Measurements from ENCODE around the gene STX8.

The STX8 gene

GRCh38 chr17:9206410-9206703 lies 369.3 kb downstream of the STX8 start:
- FAIRE-seq, result no peak
- no peak for TF ChIP-seq CTCF (IDR thresholded peaks at IDR 0.05; ENCODE audit: insufficient read depth, missing control alignments)
- no peak for DNase-seq (ENCODE audit: insufficient read length, low spot score)

- no peak for TF ChIP-seq CTCF (IDR thresholded peaks at IDR 0.05; ENCODE audit: insufficient read depth, missing control alignments)
- FAIRE-seq (no peak), DNase-seq (ENCODE audit: insufficient read length, low spot score) (no peak)
Observed at GRCh38 chr17:9205520-9206409, 369.9 kb downstream of the STX8 start.

- DNase-seq (ENCODE audit: insufficient read length, low spot score) (no peak), FAIRE-seq (no peak)
- no peak for TF ChIP-seq CTCF (IDR thresholded peaks at IDR 0.05; ENCODE audit: insufficient read depth, missing control alignments)
Observed at GRCh38 chr17:9204637-9205329, 370.8 kb downstream of the STX8 start.

- FAIRE-seq (no peak), DNase-seq (ENCODE audit: insufficient read length, low spot score) (no peak)
- TF ChIP-seq CTCF (IDR thresholded peaks at IDR 0.05; ENCODE audit: insufficient read depth, missing control alignments), result no peak
Observed at GRCh38 chr17:9203771-9204425, 371.7 kb downstream of the STX8 start.

GRCh38 chr17:9202532-9202931 lies 373.1 kb downstream of the STX8 start:
- DNase-seq (ENCODE audit: insufficient read length, low spot score) (no peak), FAIRE-seq (no peak)
- TF ChIP-seq CTCF (IDR thresholded peaks at IDR 0.05; ENCODE audit: insufficient read depth, missing control alignments), result no peak

- no peak for FAIRE-seq
- TF ChIP-seq CTCF (IDR thresholded peaks at IDR 0.05; ENCODE audit: insufficient read depth, missing control alignments), result no peak
- no peak for DNase-seq (ENCODE audit: insufficient read length, low spot score)
Observed at GRCh38 chr17:9200699-9201359, 374.8 kb downstream of the STX8 start.
